DMS 273 treated with DMSO at 0.1 percent for 48 hours (cell line): ENCODE data around the gene SLC5A10.
"Not testable (repeated sequence)": the region's sequence is repeated elsewhere in the genome, so short reads cannot be mapped to it uniquely, and the experiment has no call there.

ENCODE experiments used
- DNase-seq: peaks from one replicate; lab custom pipeline; 2025; lab: John Stamatoyannopoulos, UW

The SLC5A10 gene

GRCh38 chr17:19043032-19043431 lies 91.1 kb downstream of the SLC5A10 start:
- DNase-seq = not testable (repeated sequence)

GRCh38 chr17:19044643-19045042 lies 92.7 kb downstream of the SLC5A10 start:
- DNase-seq = not testable (repeated sequence)

- DNase-seq = not testable (repeated sequence)
Measured at GRCh38 chr17:19046782-19047375, 94.9 kb downstream of the SLC5A10 start, which contains the start of gene GRAP. GRAP (minus strand) TSS chr17:19046957; CDS start chr17:19046926, 31 bp downstream.

- DNase-seq = not testable (repeated sequence)
Measured at GRCh38 chr17:19047510-19047909, 95.5 kb downstream of the SLC5A10 start.

GRCh38 chr17:19048826-19049225 lies 96.9 kb downstream of the SLC5A10 start:
- not testable (repeated sequence) for DNase-seq

- not testable (repeated sequence) for DNase-seq
Measured at GRCh38 chr17:19055447-19055846, 103.5 kb downstream of the SLC5A10 start.

GRCh38 chr17:19062009-19062717 lies 110.2 kb downstream of the SLC5A10 start:
- DNase-seq = not testable (repeated sequence)

- not testable (repeated sequence) for DNase-seq
Measured at GRCh38 chr17:19062718-19063325, 110.9 kb downstream of the SLC5A10 start.

GRCh38 chr17:19063326-19063956 lies 111.5 kb downstream of the SLC5A10 start:
- not testable (repeated sequence) for DNase-seq

- not testable (repeated sequence) for DNase-seq
Measured at GRCh38 chr17:19064378-19064777, 112.4 kb downstream of the SLC5A10 start.

- not testable (repeated sequence) for DNase-seq
Measured at GRCh38 chr17:19070318-19071168, 118.6 kb downstream of the SLC5A10 start.
